SK-N-SH (cell line): ENCODE data around the gene U2AF1L4. TPM values are rescaled to one million over a fixed set of nuclear protein-coding genes. Genes with fewer than 3 reads are reported as not detected.
A peak's percentile ranks its signal among the peaks of the same experiment; 100 is the strongest.

Experiments
- CTCF ChIA-PET: fragments of 300-600, 350-600 bp; formaldehyde crosslinking; extraction: SDS; loops from one replicate; lab custom pipeline; 2021; lab: Yijun Ruan, JAX
- POLR2A ChIA-PET: fragments of 350-600 bp; sonication (Branson Sonifier 250); formaldehyde crosslinking; extraction: SDS; loops from one replicate; lab custom pipeline; 2020; ENCODE audit warnings: antibody characterized with exemption, inconsistent platforms; lab: Yijun Ruan, JAX
- DNase-seq: peaks from one replicate; pipeline ENCODE4 v3.0.0; 2012
- H2AFZ ChIP-seq: fragments of 200-600 bp; sonication (generic); 2 replicates; pipeline ENCODE4 v1.8.1; 2016; ENCODE audit warnings: antibody characterized with exemption, mild to moderate bottlenecking, low read depth
- H3F3A ChIP-seq: fragments of 200-600 bp; sonication (generic); replicated peaks from 2 replicates; pipeline ENCODE3; 2016; ENCODE audit warnings: antibody characterized with exemption, mild to moderate bottlenecking; ENCODE audit not compliant: insufficient read depth
- H3K27ac ChIP-seq, 2 experiments: fragments of 200-500 bp in 1 of 2; fragments of 200-600 bp in 1 of 2; sonication (Bioruptor generic) in 1 of 2; sonication (generic), shearing (Covaris generic) in 1 of 2; 2 replicates each; pipeline versions ENCODE4 v1.5.1 to v1.6.1; 2014 to 2016; ENCODE audit warnings: low read depth in 2 of 2, inconsistent platforms in 1 of 2, low read length in 1 of 2, mild to moderate bottlenecking in 1 of 2, mixed read lengths in 1 of 2
- H3K27me3 ChIP-seq: fragments of 200-600 bp; sonication (generic), shearing (Covaris generic); 2 replicates; pipeline ENCODE4 v1.6.1; 2016; ENCODE audit warnings: mixed run types; ENCODE audit not compliant: insufficient read depth
- H3K36me3 ChIP-seq, 2 experiments: fragments of 200-500 bp in 1 of 2; fragments of 200-600 bp in 1 of 2; sonication (Bioruptor generic) in 1 of 2; sonication (generic) in 1 of 2; replicated peaks in 1 of 2; 2 replicates each; pipeline versions ENCODE3 to v1.5.1; 2014 to 2016; ENCODE audit warnings: low read length in 1 of 2, mild to moderate bottlenecking in 1 of 2; ENCODE audit not compliant: insufficient read depth in 2 of 2, control insufficient read depth in 1 of 2
- H3K4me1 ChIP-seq, 2 experiments: fragments of 200-500 bp in 1 of 2; fragments of 200-600 bp in 1 of 2; sonication (Bioruptor generic) in 1 of 2; sonication (generic), shearing (Covaris generic) in 1 of 2; 2 replicates each; pipeline versions ENCODE4 v1.5.1 to v1.6.1; 2014 to 2016; ENCODE audit warnings: low read depth in 1 of 2, low read length in 1 of 2, mixed run types in 1 of 2; ENCODE audit not compliant: insufficient read depth in 2 of 2, control insufficient read depth in 1 of 2
- H3K4me2 ChIP-seq: fragments of 200-600 bp; sonication (generic), shearing (Covaris generic); 2 replicates; pipeline ENCODE4 v1.6.1; 2017; ENCODE audit warnings: mixed run types
- H3K4me3 ChIP-seq, 2 experiments: fragments of 200-500 bp in 1 of 2; fragments of 200-600 bp in 1 of 2; sonication (Bioruptor generic) in 1 of 2; sonication (generic), shearing (Covaris generic) in 1 of 2; 2 replicates each; pipeline versions ENCODE4 v1.5.1 to v1.8.1; 2014 to 2016; ENCODE audit warnings: low read depth in 2 of 2, inconsistent platforms in 1 of 2, low read length in 1 of 2, mild to moderate bottlenecking in 1 of 2, mixed read lengths in 1 of 2, moderate library complexity in 1 of 2
- H3K79me2 ChIP-seq: fragments of 200-600 bp; sonication (generic); 2 replicates; pipeline ENCODE4 v1.8.1; 2017; ENCODE audit warnings: mild to moderate bottlenecking; ENCODE audit not compliant: insufficient read depth
- H3K9ac ChIP-seq: fragments of 200-600 bp; sonication (generic); 2 replicates; pipeline ENCODE4 v1.6.1; 2017; ENCODE audit warnings: mixed run types
- H3K9me2 ChIP-seq: fragments of 200-600 bp; sonication (generic); 2 replicates; pipeline ENCODE4 v1.6.1; 2017; ENCODE audit warnings: mixed run types
- H3K9me3 ChIP-seq: fragments of 200-600 bp; sonication (generic); 2 replicates; pipeline ENCODE4 v1.6.1; 2017; ENCODE audit warnings: mixed run types, mild to moderate bottlenecking, moderate library complexity
- H4K20me1 ChIP-seq: fragments of 200-600 bp; sonication (generic); 2 replicates; pipeline ENCODE4 v1.6.1; 2017; ENCODE audit warnings: mild to moderate bottlenecking, mixed run types; ENCODE audit not compliant: insufficient read depth
- CHD2 ChIP-seq: fragments of 150-350 bp; IDR thresholded peaks from 2 replicates; pipeline ENCODE4 v1.6.1; 2018; ENCODE audit warnings: low read length; ENCODE audit not compliant: partially characterized antibody
- ELF1 ChIP-seq: IDR thresholded peaks from 2 replicates; pipeline ENCODE4 v1.4.0; 2012
- EP300 ChIP-seq, 2 experiments: IDR thresholded peaks; 2 replicates each; pipeline versions ENCODE4 v1.4.0 to v1.6.1; 2012; ENCODE audit warnings: borderline replicate concordance in 1 of 2, low read depth in 1 of 2, low read length in 1 of 2
- FOSL2 ChIP-seq: IDR thresholded peaks from 2 replicates; pipeline ENCODE4 v1.4.0; 2012; ENCODE audit warnings: low read depth, mild to moderate bottlenecking, moderate library complexity, borderline replicate concordance
- FOXJ3 ChIP-seq: sonication (generic); formaldehyde crosslinking; IDR thresholded peaks from 2 replicates; pipeline ENCODE4 v1.5.1; 2020; ENCODE audit warnings: mild to moderate bottlenecking, missing genetic modification reagents
- GABPA ChIP-seq: IDR thresholded peaks from 2 replicates; pipeline ENCODE4 v1.4.0; 2012; ENCODE audit warnings: low read depth, mild to moderate bottlenecking
- MEF2A ChIP-seq: IDR thresholded peaks from 2 replicates; pipeline ENCODE4 v1.4.0; 2012; ENCODE audit warnings: low read depth, borderline replicate concordance
- POLR2AphosphoS5 ChIP-seq: IDR thresholded peaks from 2 replicates; pipeline ENCODE4 v1.6.1; 2012; ENCODE audit warnings: low read depth, low read length
- RAD21 ChIP-seq: IDR thresholded peaks from 2 replicates; pipeline ENCODE4 v1.6.1; 2012; ENCODE audit warnings: mild to moderate bottlenecking, low read length
- RCOR1 ChIP-seq: fragments of 150-350 bp; IDR thresholded peaks from 2 replicates; pipeline ENCODE4 v1.6.1; 2017; ENCODE audit warnings: antibody characterized with exemption, low read length
- RFX5 ChIP-seq: IDR thresholded peaks from 2 replicates; pipeline ENCODE4 v1.6.1; 2012; ENCODE audit warnings: mild to moderate bottlenecking, improper control_type of control experiment, low read length
- RXRA ChIP-seq: IDR thresholded peaks from 2 replicates; pipeline ENCODE4 v1.4.0; 2012; ENCODE audit warnings: low read depth, mild to moderate bottlenecking, borderline replicate concordance
- TAF1 ChIP-seq: IDR thresholded peaks from 2 replicates; pipeline ENCODE4 v1.6.1; 2012; ENCODE audit warnings: low read depth, mild to moderate bottlenecking, low read length, moderate library complexity, borderline replicate concordance
- TCF12 ChIP-seq: IDR thresholded peaks from 2 replicates; pipeline ENCODE4 v1.4.0; 2012
- TEAD4 ChIP-seq: IDR thresholded peaks from 2 replicates; pipeline ENCODE4 v1.4.0; 2012; ENCODE audit warnings: mild to moderate bottlenecking, borderline replicate concordance; ENCODE audit not compliant: insufficient read depth
- WGBS: methylation state at CpG from one replicate; pipeline ENCODE4 v1.1.6; 2017; ENCODE audit warnings: low lambda C conversion rate; 5-methylcytosine and 5-hydroxymethylcytosine counted together
- polyA plus RNA-seq, 3 experiments: library from polyadenylated mRNA; depleted of rRNA; stranded (reverse); fragments of >200 nt; gene quantifications; 2 replicates each; pipeline ENCODE4 v1.2.3, GENCODE V29; 2012
- TF ChIP-seq, protein P1 (sequence below): fragments of 200-600 bp; sonication (generic); IDR thresholded peaks from 2 replicates; pipeline ENCODE4 v1.6.1; 2017; ENCODE audit warnings: antibody characterized with exemption, mild to moderate bottlenecking, moderate library complexity
- TF ChIP-seq, protein P2 (sequence below): IDR thresholded peaks from 2 replicates; pipeline ENCODE4; 2012
- TF ChIP-seq, protein P3 (sequence below): IDR thresholded peaks from 2 replicates; pipeline ENCODE4 v1.4.0; 2012; ENCODE audit warnings: low read depth, borderline replicate concordance
- TF ChIP-seq, protein P4 (sequence below): fragments of 150-350 bp; IDR thresholded peaks from 2 replicates; pipeline ENCODE4 v1.6.1; 2016; ENCODE audit warnings: mild to moderate bottlenecking, low read depth, low read length

Gene U2AF1L4
- polyA plus RNA-seq, 1 of the 3 experiments (the other 2 are of a cell fraction), result 25.9 TPM

DNA sequence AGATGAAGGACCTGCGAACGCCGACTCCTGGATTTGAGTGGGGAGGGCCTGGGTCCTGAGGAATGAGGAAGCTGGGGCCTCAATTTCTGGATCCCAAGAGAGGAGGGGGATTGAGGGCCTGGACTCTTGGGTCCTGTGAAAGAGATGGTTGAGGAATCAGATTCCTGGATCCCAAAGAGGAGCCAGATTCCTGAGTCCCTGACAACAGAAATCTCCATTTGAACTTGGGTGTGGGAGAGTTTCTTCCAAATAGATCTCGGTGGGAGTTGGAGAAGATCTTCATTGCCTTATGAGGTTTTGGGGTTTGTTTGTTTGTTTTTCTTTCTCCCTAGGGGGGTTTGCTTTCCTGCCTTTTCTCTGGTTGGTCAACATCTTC lies 857 bp upstream of the U2AF1L4 start:
- WGBS, result 13% methylated on average over 4 of the region's 4 CpGs
- peaks cover 47% of the 10 kb centered on the region for H3K79me2 ChIP-seq
- H2AFZ ChIP-seq, result peak overlapping the region; percentile 71; the same call in 1 of the 2 replicates

More for the DNA sequence above, 857 bp upstream of the U2AF1L4 start:
- Histone ChIP-seq H3K4me3 (peak overlapping the region; percentile 83 to 95), H3K9me2 (no peaks in the 10 kb centered on the region), H3F3A (peaks cover 14% of the 10 kb centered on the region), H4K20me1 (no peaks in the 10 kb centered on the region), H3K27ac (peak overlapping the region; percentile 69 to 98; a peak in 2 of 4 replicates), H3K4me2 (peak overlapping the region; percentile 90), H3K36me3 (peaks cover 3 to 12% of the 10 kb centered on the region in 2 experiments), H3K4me1 (peaks cover 13 to 24% of the 10 kb centered on the region in 2 experiments; a peak in 3 of 4 replicates), H3K9ac (peak overlapping the region; percentile 85), H3K9me3 (no peaks in the 10 kb centered on the region), H3K27me3 (no peaks in the 10 kb centered on the region)
- ChIA-PET CTCF (interaction anchor here (1.2 to 1.9 kb wide), 2 partner anchors 11 to 53 kb away, joined by 4 to 5 read pairs; partner anchors contain the start of gene HSPB6), POLR2A (interaction anchor here (0.8 to 1.0 kb wide), 2 partner anchors 19 to 185 kb away, joined by 3 read pairs; no protein-coding TSS in a partner anchor)
- TF ChIP-seq TAF1 (no peak), MEF2A (no peak), RFX5 (no peak), RXRA (no peak), POLR2AphosphoS5 (no peak), ELF1 (no peak), TEAD4 (no peak), TCF12 (no peak), EP300 (IDR thresholded peaks at IDR 0.05; ENCODE audit: borderline replicate concordance in 1 of 2, low read depth in 1 of 2, low read length in 1 of 2) (no peak), RCOR1 (no peak), FOSL2 (no peak), RAD21 (no peak), FOXJ3 (CRISPR knock-in tag) (no peak), CHD2 (no peak), GABPA (no peak)
- TF ChIP-seq, protein P1, sequence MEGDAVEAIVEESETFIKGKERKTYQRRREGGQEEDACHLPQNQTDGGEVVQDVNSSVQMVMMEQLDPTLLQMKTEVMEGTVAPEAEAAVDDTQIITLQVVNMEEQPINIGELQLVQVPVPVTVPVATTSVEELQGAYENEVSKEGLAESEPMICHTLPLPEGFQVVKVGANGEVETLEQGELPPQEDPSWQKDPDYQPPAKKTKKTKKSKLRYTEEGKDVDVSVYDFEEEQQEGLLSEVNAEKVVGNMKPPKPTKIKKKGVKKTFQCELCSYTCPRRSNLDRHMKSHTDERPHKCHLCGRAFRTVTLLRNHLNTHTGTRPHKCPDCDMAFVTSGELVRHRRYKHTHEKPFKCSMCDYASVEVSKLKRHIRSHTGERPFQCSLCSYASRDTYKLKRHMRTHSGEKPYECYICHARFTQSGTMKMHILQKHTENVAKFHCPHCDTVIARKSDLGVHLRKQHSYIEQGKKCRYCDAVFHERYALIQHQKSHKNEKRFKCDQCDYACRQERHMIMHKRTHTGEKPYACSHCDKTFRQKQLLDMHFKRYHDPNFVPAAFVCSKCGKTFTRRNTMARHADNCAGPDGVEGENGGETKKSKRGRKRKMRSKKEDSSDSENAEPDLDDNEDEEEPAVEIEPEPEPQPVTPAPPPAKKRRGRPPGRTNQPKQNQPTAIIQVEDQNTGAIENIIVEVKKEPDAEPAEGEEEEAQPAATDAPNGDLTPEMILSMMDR, result no peak
- TF ChIP-seq, protein P2, sequence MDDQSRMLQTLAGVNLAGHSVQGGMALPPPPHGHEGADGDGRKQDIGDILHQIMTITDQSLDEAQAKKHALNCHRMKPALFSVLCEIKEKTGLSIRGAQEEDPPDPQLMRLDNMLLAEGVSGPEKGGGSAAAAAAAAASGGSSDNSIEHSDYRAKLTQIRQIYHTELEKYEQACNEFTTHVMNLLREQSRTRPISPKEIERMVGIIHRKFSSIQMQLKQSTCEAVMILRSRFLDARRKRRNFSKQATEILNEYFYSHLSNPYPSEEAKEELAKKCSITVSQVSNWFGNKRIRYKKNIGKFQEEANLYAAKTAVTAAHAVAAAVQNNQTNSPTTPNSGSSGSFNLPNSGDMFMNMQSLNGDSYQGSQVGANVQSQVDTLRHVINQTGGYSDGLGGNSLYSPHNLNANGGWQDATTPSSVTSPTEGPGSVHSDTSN, result no peak
- TF ChIP-seq, protein P3, sequence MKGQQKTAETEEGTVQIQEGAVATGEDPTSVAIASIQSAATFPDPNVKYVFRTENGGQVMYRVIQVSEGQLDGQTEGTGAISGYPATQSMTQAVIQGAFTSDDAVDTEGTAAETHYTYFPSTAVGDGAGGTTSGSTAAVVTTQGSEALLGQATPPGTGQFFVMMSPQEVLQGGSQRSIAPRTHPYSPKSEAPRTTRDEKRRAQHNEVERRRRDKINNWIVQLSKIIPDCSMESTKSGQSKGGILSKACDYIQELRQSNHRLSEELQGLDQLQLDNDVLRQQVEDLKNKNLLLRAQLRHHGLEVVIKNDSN, result no peak
- TF ChIP-seq, protein P4, sequence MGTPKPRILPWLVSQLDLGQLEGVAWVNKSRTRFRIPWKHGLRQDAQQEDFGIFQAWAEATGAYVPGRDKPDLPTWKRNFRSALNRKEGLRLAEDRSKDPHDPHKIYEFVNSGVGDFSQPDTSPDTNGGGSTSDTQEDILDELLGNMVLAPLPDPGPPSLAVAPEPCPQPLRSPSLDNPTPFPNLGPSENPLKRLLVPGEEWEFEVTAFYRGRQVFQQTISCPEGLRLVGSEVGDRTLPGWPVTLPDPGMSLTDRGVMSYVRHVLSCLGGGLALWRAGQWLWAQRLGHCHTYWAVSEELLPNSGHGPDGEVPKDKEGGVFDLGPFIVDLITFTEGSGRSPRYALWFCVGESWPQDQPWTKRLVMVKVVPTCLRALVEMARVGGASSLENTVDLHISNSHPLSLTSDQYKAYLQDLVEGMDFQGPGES, result no peak
- DNase-seq, result no peak
